Uterus (tissue), 4 donors: Measurements from ENCODE around the gene LTF. TPM values are rescaled to one million over a fixed set of nuclear protein-coding genes. Genes with fewer than 3 reads are reported as not detected.

Experiments
- DNase-seq, 2 donors: peaks; one replicate each; pipeline ENCODE4 v3.0.0-alpha.2; 2019 to 2020
- H3K27ac ChIP-seq, 2 donors: fragments of 200-600 bp; sonication (generic); 1 replicate in 1 of 2; 2 replicates in 1 of 2; pipeline ENCODE4 v1.5.1; 2016 to 2018
- H3K27me3 ChIP-seq, 2 donors: fragments of 200-600 bp; sonication (generic); one replicate each; pipeline ENCODE4 v1.5.1; 2018 to 2019; ENCODE audit warnings: control low read depth in 1 of 2
- H3K36me3 ChIP-seq, 2 donors: fragments of 200-600 bp; sonication (generic); one replicate each; pipeline ENCODE4 v1.5.1; 2019; ENCODE audit warnings: control low read depth in 1 of 2
- H3K4me1 ChIP-seq, 2 donors: fragments of 200-600 bp; sonication (generic); one replicate each; pipeline ENCODE4 v1.5.1; 2018 to 2019; ENCODE audit warnings: control low read depth in 1 of 2
- H3K4me3 ChIP-seq, 2 donors: fragments of 200-600 bp; sonication (generic); 1 replicate in 1 of 2; 2 replicates in 1 of 2; pipeline ENCODE4 v1.5.1; 2018 to 2019; ENCODE audit warnings: mild to moderate bottlenecking in 1 of 2
- H3K9me3 ChIP-seq, 2 donors: fragments of 200-600 bp; sonication (generic); one replicate each; pipeline ENCODE4 v1.5.1; 2019; ENCODE audit warnings: control low read depth in 1 of 2
- POLR2A ChIP-seq, 2 donors: fragments of 450-650 bp; IDR thresholded peaks; one replicate each; pipeline ENCODE4 v1.6.1; 2016; ENCODE audit warnings: antibody characterized with exemption in 2 of 2, mild to moderate bottlenecking in 1 of 2, moderate library complexity in 1 of 2
- intact Hi-C: fragments of 100-400 bp; cut with DNase I; formaldehyde crosslinking; loops from one replicate; pipeline ENCODE4 v1.15.1; 2023; ENCODE audit warnings: low total_unique reads
- total RNA-seq, 4 donors: library from RNA; depleted of rRNA in 3 of 4; stranded (reverse); fragments of >200 nt in 3 of 4; gene quantifications; one replicate each; pipeline versions ENCODE4 v1.1.0 to v1.2.4, GENCODE V29; 2014 to 2023
- TF ChIP-seq, protein P1 (sequence below), 4 experiments: fragments of 200-600 bp in 2 of 4; fragments of 450-650 bp in 2 of 4; sonication (generic) in 2 of 4; IDR thresholded peaks; one replicate each; pipeline ENCODE4 v1.5.1; 2016 to 2019; ENCODE audit warnings: antibody characterized with exemption in 4 of 4, mild to moderate bottlenecking in 2 of 4, moderate library complexity in 1 of 4
- donor health status: DM: yes; HTN: yes; CAD: no.

Gene LTF
- total RNA-seq, 4 donors from 2014 or later, result 0.59 to 9.0 (median 2.8) TPM

DNA sequence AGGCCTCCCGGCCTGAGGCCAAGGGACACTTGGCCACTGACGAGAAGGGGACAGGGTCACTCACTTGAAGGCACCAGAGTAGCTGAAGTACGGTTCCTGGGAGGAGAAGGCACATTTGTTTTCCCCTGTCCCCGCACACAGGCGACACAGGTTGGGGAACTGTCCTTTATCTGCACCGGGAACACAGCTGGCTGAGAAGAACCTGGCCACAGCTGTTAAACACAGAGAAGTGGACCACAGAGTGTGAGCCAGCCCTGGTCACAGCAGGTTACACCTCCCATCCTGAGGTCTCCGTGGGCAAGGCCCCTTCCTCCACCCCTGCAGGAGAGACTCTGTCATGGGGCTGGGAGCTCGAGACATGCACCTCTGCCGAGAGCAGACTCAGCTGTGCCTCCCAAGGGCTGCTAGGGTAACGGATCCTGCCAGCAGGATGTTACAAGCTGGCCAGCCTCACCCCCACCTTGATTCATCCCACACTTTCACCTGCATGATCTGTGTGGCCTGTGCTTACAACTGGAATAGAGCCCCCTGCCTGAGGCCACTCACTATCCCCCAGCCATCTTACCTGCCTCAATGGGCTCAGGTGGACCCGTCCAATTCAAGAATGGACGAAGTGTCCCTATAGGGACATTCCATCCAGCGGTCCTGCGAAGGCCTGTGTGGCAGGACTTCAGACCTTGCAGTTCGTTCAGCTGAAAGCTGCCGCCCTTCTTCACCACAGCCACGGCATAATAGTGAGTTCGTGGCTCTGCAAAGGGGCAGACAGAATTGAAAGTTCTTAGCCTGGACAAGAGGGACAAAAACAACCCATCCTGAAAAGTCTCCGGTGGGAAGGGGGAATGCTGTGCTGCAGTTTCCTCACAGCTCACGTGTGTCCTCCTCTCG lies 9.2 kb downstream of the LTF start:
- no peak for DNase-seq
- H3K36me3 ChIP-seq, result no peaks in the 10 kb centered on the region
- intact Hi-C loops, result no loop called here
- H3K27me3 ChIP-seq, result no peaks in the 10 kb centered on the region
- H3K27ac ChIP-seq, result no peak overlapping the region
- no peaks in the 10 kb centered on the region for H3K9me3 ChIP-seq
- no peaks in the 10 kb centered on the region for H3K4me1 ChIP-seq
- TF ChIP-seq, protein P1, sequence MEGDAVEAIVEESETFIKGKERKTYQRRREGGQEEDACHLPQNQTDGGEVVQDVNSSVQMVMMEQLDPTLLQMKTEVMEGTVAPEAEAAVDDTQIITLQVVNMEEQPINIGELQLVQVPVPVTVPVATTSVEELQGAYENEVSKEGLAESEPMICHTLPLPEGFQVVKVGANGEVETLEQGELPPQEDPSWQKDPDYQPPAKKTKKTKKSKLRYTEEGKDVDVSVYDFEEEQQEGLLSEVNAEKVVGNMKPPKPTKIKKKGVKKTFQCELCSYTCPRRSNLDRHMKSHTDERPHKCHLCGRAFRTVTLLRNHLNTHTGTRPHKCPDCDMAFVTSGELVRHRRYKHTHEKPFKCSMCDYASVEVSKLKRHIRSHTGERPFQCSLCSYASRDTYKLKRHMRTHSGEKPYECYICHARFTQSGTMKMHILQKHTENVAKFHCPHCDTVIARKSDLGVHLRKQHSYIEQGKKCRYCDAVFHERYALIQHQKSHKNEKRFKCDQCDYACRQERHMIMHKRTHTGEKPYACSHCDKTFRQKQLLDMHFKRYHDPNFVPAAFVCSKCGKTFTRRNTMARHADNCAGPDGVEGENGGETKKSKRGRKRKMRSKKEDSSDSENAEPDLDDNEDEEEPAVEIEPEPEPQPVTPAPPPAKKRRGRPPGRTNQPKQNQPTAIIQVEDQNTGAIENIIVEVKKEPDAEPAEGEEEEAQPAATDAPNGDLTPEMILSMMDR (IDR thresholded peaks at IDR 0.05), result no peak
- TF ChIP-seq POLR2A (IDR thresholded peaks at IDR 0.05), result no peak
- no peak overlapping the region for H3K4me3 ChIP-seq

DNA sequence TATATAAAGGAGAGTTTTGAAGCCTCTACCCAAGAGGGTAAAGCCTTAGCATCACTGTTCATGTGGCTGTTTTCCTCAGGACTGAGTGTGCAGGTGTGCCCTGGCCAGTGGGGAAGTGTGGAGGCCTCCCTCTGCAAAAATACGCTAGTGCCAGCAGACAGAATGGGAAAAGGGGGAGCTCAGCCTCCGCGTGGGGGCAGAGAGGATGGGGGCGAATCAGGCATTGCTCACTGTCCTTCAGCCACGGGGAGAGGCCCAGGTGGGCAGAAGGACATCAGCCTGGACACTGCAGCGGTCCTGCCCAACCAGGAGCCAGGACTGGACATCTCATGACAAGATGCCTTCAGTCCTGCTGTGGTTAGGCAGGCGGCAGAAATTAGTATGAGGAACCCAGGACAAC lies 10.1 kb downstream of the LTF start:
- no peaks in the 10 kb centered on the region for H3K4me1 ChIP-seq
- no peaks in the 10 kb centered on the region for H3K9me3 ChIP-seq
- TF ChIP-seq, protein P1 (IDR thresholded peaks at IDR 0.05), result no peak
- TF ChIP-seq POLR2A (IDR thresholded peaks at IDR 0.05), result no peak
- no peak for DNase-seq
- intact Hi-C loops, result no loop called here
- H3K27me3 ChIP-seq, result no peaks in the 10 kb centered on the region
- no peaks in the 10 kb centered on the region for H3K36me3 ChIP-seq
- H3K27ac ChIP-seq, result no peak overlapping the region
- no peak overlapping the region for H3K4me3 ChIP-seq

DNA sequence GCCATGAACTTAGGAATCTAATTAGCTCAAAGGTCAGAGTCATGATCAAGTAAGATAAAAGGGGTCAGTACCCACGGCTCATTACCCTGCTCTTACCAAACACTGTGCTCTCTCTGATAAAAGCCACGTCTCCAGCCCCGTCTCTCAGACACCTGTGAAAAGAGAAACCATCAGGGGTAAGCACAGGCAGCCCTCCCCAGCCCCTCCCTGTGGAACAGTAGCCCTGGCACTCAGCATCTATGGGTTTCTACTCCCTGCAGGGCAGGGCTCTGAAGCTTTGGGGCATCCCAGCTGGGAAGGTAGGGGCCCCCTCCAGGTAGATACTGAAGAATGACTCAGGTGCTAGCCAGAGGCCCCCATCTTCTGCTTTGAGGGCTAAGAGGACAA lies 10.5 kb downstream of the LTF start:
- H3K27me3 ChIP-seq, result no peaks in the 10 kb centered on the region
- TF ChIP-seq, protein P1 (IDR thresholded peaks at IDR 0.05), result no peak
- TF ChIP-seq POLR2A (IDR thresholded peaks at IDR 0.05), result no peak
- H3K9me3 ChIP-seq, result no peaks in the 10 kb centered on the region
- intact Hi-C loops, result no loop called here
- no peaks in the 10 kb centered on the region for H3K4me1 ChIP-seq
- no peak overlapping the region for H3K27ac ChIP-seq
- no peak overlapping the region for H3K4me3 ChIP-seq
- no peak for DNase-seq
- no peaks in the 10 kb centered on the region for H3K36me3 ChIP-seq

DNA sequence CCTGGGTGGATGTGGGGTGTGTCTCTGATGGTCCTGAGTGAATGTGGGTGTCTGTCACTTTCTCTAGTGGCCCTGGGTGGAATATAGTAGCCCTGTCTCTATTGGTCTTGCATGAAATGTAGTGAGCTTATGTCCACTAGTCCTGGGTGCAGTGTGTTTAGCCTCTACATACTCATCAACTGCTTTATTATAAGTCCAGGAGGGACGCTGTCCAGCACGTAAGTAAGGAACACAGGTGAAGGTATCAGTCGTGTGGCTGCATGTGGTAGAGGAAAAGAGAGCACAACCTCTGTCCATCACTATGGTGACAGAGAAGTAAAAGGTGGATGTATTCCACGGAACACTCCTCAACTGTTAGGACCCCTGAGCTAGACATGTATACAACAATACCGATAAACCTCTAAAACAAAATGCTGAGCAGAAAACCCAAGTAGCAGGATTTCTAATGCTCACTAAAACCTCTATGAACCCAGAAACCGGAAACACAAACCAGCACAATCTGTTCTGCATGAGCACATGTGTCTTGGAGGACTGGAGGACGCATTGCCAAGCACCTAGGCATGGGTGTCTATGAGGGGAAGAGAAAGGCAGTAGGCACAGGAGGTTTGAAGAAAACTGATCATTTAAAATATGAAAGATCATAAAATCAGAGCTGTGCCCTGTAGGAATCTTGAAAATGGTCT lies 11.0 kb downstream of the LTF start:
- Histone ChIP-seq H3K4me1 (no peaks in the 10 kb centered on the region), H3K9me3 (no peaks in the 10 kb centered on the region), H3K27ac (no peak overlapping the region), H3K27me3 (no peaks in the 10 kb centered on the region), H3K36me3 (no peaks in the 10 kb centered on the region), H3K4me3 (no peak overlapping the region)
- intact Hi-C loops, result no loop called here
- no peak for DNase-seq
- no peak for TF ChIP-seq POLR2A (IDR thresholded peaks at IDR 0.05)
- TF ChIP-seq, protein P1 (IDR thresholded peaks at IDR 0.05), result no peak
